Measurements from ENCODE around the gene C1orf122. TPM values are rescaled to one million over a fixed set of nuclear protein-coding genes. Genes with fewer than 3 reads are reported as not detected.

Gene C1orf122
- total and polyA plus RNA-seq, 2 of the 13 experiments (the other 11 are each of a cell fraction or from before 2014, with no cell fraction given), result 18.7 to 40.6 TPM

DNA sequence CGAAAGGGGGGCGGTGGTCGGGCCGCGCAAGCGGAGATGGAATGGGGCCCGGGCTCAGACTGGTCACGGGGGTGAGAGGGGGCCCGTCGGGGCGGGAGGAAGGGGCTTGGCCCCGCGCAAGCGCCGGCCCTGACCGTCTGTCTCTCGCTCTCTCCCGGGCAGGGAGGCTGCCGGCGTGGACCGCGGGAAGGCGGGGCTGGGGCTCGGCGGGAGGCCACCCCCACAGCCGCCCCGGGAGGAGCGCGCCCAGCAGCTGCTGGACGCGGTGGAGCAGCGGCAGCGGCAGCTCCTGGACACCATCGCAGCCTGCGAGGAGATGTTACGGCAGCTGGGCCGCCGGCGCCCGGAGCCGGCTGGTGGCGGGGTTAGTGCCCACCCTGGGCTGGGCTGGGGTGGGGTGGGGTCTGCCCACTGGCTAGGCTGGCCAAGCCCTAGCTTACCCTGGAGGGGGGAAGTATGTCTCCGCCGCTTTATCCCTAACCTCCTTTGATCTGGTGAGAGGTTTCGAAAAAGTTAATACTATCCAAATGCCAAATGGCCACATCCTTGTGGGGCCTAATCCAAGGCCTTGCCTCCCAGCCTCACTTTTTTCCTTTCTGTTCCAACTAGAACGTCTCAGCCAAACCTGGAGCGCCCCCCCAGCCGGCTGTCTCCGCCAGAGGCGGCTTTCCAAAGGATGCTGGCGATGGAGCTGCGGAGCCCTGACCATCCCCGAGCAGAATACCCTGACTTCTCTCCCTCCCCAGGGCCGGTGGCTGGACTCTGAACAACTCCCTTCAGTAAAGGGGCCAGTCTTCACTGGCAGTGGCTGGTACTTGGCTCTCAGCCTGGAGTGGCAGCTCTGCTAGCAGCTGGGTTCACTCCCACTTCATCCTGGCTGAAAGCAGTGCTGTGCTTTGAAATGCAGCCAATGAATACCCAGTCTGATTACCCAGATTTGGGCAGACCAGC lies 1.1 kb downstream of the C1orf122 start (continued):
- TF ChIP-seq, protein P1, sequence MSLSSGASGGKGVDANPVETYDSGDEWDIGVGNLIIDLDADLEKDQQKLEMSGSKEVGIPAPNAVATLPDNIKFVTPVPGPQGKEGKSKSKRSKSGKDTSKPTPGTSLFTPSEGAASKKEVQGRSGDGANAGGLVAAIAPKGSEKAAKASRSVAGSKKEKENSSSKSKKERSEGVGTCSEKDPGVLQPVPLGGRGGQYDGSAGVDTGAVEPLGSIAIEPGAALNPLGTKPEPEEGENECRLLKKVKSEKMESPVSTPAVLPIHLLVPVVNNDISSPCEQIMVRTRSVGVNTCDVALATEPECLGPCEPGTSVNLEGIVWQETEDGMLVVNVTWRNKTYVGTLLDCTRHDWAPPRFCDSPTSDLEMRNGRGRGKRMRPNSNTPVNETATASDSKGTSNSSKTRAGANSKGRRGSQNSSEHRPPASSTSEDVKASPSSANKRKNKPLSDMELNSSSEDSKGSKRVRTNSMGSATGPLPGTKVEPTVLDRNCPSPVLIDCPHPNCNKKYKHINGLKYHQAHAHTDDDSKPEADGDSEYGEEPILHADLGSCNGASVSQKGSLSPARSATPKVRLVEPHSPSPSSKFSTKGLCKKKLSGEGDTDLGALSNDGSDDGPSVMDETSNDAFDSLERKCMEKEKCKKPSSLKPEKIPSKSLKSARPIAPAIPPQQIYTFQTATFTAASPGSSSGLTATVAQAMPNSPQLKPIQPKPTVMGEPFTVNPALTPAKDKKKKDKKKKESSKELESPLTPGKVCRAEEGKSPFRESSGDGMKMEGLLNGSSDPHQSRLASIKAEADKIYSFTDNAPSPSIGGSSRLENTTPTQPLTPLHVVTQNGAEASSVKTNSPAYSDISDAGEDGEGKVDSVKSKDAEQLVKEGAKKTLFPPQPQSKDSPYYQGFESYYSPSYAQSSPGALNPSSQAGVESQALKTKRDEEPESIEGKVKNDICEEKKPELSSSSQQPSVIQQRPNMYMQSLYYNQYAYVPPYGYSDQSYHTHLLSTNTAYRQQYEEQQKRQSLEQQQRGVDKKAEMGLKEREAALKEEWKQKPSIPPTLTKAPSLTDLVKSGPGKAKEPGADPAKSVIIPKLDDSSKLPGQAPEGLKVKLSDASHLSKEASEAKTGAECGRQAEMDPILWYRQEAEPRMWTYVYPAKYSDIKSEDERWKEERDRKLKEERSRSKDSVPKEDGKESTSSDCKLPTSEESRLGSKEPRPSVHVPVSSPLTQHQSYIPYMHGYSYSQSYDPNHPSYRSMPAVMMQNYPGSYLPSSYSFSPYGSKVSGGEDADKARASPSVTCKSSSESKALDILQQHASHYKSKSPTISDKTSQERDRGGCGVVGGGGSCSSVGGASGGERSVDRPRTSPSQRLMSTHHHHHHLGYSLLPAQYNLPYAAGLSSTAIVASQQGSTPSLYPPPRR (CRISPR knock-in tag; IDR thresholded peaks at IDR 0.05; ENCODE audit: borderline replicate concordance), result no peak
- TF ChIP-seq CAMTA2 (CRISPR knock-in tag; IDR thresholded peaks at IDR 0.05; ENCODE audit: borderline replicate concordance) (no peak), SRSF4 (IDR thresholded peaks at IDR 0.05; ENCODE audit: low read depth, low read length, poor library complexity, severe bottlenecking) (no peak), TEAD2 (CRISPR knock-in tag; IDR thresholded peaks at IDR 0.05) (no peak), ZNF883 (CRISPR knock-in tag; IDR thresholded peaks at IDR 0.05; ENCODE audit: not compliant biosample characterization) (no peak), CC2D1A (CRISPR knock-in tag; IDR thresholded peaks at IDR 0.05) (no peak), HIVEP1 (CRISPR knock-in tag; IDR thresholded peaks at IDR 0.05) (no peak), ZNF556 (CRISPR knock-in tag; IDR thresholded peaks at IDR 0.05; ENCODE audit: borderline replicate concordance) (no peak; the same call in 1 of the 2 replicates)
- TF ChIP-seq, protein P2, sequence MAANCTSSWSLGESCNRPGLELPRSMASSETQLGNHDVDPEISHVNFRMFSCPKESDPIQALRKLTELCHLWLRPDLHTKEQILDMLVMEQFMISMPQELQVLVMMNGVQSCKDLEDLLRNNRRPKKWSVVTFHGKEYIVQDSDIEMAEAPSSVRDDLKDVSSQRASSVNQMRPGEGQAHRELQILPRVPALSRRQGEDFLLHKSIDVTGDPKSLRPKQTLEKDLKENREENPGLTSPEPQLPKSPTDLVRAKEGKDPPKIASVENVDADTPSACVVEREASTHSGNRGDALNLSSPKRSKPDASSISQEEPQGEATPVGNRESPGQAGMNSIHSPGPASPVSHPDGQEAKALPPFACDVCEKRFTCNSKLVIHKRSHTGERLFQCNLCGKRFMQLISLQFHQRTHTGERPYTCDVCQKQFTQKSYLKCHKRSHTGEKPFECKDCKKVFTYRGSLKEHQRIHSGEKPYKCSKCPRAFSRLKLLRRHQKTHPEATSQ (CRISPR knock-in tag; IDR thresholded peaks at IDR 0.05; ENCODE audit: borderline replicate concordance), result no peak
- TF ChIP-seq, protein P3, sequence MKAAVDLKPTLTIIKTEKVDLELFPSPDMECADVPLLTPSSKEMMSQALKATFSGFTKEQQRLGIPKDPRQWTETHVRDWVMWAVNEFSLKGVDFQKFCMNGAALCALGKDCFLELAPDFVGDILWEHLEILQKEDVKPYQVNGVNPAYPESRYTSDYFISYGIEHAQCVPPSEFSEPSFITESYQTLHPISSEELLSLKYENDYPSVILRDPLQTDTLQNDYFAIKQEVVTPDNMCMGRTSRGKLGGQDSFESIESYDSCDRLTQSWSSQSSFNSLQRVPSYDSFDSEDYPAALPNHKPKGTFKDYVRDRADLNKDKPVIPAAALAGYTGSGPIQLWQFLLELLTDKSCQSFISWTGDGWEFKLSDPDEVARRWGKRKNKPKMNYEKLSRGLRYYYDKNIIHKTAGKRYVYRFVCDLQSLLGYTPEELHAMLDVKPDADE (CRISPR knock-in tag; IDR thresholded peaks at IDR 0.05), result no peak
- TF ChIP-seq, protein P4, sequence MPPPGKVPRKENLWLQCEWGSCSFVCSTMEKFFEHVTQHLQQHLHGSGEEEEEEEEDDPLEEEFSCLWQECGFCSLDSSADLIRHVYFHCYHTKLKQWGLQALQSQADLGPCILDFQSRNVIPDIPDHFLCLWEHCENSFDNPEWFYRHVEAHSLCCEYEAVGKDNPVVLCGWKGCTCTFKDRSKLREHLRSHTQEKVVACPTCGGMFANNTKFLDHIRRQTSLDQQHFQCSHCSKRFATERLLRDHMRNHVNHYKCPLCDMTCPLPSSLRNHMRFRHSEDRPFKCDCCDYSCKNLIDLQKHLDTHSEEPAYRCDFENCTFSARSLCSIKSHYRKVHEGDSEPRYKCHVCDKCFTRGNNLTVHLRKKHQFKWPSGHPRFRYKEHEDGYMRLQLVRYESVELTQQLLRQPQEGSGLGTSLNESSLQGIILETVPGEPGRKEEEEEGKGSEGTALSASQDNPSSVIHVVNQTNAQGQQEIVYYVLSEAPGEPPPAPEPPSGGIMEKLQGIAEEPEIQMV (CRISPR knock-in tag; IDR thresholded peaks at IDR 0.05; ENCODE audit: low read depth), result no peak
- TF ChIP-seq, protein P5, sequence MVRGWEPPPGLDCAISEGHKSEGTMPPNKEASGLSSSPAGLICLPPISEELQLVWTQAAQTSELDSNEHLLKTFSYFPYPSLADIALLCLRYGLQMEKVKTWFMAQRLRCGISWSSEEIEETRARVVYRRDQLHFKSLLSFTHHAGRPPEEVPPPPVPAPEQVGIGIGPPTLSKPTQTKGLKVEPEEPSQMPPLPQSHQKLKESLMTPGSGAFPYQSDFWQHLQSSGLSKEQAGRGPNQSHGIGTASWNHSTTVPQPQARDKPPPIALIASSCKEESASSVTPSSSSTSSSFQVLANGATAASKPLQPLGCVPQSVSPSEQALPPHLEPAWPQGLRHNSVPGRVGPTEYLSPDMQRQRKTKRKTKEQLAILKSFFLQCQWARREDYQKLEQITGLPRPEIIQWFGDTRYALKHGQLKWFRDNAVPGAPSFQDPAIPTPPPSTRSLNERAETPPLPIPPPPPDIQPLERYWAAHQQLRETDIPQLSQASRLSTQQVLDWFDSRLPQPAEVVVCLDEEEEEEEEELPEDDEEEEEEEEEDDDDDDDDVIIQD (CRISPR knock-in tag; IDR thresholded peaks at IDR 0.05; ENCODE audit: low read depth), result no peak
